Stimulated activated CD4-positive, alpha-beta T cell treated with anti-CD3 and anti-CD28 coated beads, Interleukin-1b, Interleukin-23, amount 100 ng/mL, for 24 hours (primary cell): ENCODE data around the gene DCAF15.

Experiments
- DNase-seq, 4 experiments: peaks; one replicate each; pipeline ENCODE4 v3.0.0-alpha.2; 2020; ENCODE audit warnings: low read depth in 4 of 4, low spot score in 1 of 4

Gene DCAF15

DNA sequence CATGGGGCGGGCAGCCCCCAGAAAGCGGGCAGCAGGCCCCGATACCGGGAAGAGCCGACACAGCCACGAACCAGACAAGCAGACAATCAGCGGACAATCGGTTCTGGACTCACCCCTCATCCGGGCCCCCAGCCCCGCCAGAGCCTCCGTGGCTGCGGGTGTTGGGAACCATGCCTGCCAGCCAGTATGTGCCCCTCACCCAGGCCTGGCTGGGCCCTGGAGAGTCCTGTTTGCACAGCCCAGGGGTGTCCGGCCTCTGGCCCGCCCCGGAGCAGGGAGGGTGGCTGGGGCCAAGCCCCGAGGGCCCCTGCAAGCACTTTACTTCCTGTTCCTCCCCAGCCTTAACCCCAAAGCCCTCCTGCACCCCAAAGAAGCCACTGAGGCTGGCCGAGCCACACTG, 21.9 kb upstream of the DCAF15 start:
- no peak for DNase-seq

DNA sequence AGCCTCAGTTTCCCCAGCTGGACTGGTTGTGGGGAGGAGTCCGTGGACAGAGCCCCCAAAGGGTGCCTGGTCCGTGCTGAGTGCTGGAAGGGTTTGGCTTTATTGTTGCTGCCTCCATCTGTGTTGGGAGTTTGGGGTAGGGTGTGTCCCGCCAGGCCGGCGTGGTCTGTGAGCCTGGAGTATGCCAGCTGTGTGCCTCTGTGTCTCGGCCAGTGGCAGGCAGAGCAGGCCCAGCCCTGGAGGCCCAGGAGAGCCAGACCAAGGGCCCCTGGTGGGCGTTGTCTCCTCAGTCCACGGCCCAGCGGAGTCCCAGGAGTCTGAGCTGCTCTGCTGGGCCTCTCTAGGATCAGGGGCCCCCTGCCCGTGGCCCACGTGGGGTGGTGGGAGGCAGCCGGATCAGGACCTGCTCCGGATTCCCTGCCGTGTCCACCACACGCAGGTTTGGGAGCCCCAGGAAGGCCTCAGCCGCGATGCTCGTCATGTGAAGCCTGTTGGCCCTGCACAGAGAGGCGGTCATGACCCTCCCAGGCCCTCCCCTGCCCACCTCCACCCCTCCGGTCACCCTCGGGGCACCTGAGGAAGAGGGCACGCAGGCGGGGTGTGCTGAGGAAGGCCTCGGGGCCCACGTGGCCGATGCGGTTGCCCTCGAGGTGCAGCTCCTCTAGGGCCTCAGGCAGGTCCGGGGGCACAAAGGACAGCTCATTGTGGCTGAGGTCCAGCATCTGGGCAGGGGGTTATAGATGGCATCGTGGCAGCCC, 20.7 kb upstream of the DCAF15 start:
- no peak for DNase-seq

DNA sequence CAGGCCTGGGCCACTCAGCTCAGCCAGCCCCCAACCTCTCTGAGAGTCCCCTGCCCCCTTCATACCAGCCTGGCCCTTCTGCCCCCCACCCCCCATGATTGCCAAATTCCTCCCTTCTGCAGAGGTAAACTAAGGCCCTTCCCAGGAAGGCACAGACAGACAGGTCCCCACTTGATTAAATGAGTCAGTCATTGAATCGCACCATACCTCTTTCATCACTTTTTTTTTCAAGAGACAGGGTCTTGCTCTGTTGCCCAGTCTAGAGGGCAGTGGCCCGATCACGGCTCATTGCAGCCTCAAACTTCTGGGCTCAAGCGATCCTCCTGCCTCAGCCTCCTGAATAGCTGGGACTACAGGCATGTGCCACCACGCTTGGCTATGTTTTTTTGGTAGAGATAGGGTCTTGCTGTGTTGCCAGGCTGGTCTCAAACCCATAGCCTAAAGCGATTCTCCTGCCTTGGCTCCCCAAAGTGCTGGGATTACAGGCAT, 20.1 kb upstream of the DCAF15 start:
- DNase-seq = no peak

DNA sequence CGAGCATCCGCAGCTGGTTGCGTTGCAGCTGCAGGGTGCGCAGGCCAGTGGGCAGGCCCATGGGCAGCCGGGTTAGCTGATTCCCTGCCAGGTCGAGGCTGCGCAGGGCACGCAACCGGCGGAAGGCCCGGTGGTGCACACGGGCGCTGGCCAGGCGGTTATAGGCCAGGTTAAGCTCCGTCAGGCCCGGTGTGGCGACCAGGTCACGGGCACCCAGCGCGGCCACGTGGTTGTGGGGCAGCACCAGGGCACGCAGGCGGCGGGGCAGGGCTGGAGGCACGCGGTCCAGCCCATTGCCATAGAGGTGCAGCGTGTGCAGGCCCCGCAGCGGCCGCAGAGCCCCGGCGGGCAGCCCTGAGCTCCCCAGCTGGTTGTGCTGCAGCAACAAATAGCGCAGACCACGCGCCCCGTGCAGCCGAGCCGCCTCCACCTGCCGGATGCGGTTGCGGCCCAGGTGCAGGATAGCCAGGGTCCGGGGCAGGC, 19.4 kb upstream of the DCAF15 start:
- DNase-seq = no peak

DNA sequence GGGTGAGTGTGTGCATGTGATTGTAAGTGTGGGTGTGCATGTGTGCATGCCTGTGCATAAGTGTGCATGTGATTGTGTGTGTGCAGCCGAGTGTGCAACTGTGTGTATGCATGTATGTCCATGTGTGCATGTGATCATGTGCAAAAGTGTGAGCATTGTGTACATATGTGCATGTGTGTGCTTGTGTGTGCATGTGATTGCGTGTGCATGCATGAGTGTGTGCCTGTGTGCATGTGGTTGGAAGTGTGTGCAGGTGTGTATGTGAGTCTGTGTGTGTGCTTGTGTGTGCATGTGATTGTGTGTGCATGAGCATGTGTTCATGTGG, 17.6 kb upstream of the DCAF15 start:
- DNase-seq = no peak

DNA sequence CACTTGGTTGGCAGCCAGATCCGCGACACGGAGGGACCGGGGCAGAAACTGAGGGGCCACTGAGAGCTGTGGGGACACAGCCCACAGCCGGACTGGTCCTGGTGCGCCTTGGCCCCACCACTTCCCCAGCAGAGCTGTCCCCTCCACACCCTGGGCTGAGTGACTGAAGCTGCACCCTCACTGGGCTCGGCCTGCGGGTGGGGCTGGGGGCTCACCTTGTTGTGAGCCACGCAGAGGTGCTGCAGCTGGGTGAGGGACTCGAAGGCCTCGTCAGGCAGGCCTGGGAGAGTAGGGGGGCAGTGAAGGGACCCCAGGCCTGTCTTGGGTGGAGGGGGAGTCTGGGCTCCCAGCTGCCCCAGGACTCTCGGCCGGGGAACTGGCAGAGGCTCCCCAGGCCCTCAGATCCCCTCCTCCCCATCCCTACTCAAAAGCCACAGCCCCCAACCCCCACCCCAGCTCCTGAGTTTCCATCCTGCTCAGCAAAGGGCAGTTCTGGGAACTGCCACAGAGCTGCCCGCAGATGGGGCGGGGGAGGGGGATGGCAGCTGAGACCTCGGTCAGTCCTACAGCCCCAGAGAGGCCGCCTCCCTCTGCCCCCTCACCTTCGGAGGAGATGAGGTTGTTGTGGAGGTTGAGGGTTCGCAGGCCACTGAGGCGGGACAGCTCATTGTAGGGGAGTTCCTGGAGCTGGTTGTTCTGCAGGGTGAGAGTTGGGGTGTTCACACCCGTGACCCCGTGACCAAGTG, 16.4 kb upstream of the DCAF15 start:
- no peak for DNase-seq

DNA sequence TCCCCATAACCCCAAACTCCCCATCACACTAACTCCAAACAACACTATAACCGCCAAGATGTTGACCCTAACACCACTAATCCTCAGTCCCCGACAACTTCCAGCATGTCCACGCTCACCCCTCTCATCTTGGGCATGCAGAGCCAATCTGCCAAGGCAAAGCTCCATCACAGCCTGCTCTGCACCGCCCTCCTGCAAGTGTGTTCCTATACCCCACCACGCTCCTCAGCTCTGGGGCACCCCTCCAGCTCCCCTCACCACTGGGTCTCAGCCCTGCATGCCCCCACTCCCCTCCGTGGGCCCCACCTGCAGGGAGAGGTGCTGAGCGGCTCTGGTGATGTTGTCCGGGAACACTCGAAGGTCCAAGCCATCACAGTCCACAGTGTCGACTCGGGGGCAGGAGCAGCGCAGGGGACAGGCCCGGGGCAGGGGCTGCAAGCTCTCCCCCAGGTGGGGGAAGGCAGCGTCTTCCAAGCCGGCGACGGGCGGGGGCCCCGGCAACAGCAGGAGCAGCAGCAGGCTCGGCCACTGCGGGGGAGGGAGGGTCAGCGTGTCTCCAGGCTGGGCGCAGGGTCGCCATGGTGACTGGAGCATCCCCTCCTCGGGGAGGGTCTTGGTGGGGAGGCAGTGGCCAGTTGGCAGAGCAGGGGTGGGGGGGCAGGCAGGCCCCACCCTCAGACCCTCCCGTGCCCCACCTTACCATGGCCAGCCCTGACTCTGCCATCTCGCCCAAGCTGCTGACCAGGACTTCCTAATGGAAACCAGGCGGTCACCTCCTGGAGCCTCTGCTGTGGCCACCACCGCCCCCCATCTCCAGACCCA, 14.6 kb upstream of the DCAF15 start:
- DNase-seq = no peak

DNA sequence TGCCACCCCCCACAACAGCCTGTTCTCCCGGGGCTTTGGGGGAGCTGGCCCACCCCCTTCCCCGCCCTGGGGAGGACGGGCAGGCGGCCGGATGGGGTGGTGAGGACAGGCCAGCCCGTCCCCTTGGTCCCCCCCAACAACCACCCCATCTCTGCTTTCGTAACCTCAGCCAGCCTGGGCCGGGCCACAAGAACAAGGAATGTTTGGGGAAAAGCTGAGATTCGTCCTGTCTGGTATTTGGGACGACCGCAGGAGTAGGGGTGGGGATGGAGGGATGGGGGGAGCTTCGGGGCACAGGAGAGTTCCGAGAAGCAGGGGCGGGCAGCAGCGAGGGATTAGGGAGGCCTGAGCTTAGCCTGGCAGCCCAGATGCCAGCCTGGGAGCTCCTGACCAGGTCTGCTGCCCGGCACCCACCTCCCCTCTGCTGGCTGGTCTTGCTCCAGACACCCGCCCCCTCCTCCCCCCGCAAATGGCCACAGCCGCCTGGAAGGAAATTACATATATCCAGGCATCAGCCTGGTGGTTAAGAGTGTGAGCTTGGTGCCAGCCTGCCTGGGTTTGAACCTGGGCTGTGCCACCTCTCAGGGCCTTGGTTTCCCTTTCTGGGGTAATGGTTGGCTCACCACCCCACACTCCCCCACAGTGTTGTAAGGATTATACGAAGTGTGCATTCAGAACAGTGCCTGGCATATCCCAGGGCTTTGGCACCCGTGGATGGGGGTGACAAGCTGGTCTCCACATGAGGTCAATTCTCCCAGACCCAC, 13.8 kb upstream of the DCAF15 start, which contains the start of gene PODNL1:
Gene PODNL1 (minus strand): TSS at position 117 of the 764 bp plus-strand sequence. CDS start 236 bp downstream, outside the sequence.
- no peak for DNase-seq

DNA sequence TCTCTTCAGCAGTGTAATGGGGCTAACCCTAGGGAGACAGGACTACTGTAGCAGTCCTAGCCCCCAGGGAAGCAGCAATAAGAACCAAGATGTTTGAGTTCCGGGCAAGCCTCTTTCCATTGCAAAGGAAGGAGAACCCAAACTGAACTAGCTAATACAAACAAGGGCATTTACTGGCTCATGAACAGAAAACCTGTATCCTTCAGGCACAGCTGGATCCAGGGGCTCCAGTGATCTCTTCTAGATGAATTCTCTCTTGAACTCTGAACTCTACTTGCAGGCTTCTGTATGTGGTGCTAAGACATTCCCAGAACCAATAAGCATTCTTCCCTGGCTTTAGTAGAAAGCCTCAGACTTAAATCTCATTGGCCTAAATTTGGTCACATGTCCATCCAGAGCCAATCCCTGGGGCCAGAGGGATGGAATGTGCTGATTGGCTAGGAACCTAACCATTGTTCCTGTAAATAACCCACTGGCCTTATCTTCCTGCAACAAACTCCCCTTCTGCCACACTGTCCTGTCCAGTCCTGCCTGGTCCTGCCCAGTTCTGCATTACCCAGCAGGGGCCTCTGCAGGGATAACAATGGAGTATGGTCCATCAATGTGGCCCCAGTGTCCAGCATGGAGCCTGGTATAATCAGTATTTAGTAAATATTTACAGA, 10.2 kb upstream of the DCAF15 start:
- no peak for DNase-seq

DNA sequence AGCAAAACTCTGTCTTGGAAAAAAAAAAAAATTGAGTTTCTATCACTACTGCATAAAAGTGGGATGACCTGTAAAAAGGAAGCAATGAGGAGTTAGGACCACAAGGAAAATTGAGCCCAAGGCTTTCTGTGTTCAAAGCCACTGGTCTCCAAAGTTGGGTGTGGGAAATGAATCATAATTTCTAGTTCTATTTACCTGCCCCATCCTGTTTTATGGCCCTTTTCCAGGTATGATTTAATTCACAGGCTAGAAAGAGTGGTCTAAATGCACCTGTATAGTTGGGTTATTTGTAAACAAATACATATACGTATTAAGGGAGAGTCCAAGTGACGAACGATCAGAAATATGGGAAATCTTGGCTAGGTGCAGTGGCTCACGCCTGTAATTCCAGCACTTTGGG, 5.9 kb upstream of the DCAF15 start:
- DNase-seq = no peak

DNA sequence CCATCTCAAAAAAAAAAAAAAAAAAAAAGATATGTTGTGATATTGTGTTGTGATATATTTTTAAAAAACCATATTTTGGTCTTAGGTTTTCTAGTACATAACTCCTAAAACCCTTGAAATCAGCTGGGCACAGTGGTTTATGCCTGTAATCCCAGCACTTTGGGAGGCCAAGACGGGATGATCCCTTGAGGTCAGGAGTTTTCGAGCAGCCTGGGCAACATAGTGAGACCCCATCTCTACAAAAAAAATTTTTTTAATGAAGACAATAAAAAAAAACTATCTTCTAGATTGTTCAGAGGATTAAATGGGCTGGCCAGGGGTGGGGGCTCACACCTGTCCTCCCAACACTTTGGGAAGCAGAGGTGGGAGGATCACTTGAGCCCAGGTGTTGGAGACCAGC, 1.3 kb upstream of the DCAF15 start:
- no peak for DNase-seq

DNA sequence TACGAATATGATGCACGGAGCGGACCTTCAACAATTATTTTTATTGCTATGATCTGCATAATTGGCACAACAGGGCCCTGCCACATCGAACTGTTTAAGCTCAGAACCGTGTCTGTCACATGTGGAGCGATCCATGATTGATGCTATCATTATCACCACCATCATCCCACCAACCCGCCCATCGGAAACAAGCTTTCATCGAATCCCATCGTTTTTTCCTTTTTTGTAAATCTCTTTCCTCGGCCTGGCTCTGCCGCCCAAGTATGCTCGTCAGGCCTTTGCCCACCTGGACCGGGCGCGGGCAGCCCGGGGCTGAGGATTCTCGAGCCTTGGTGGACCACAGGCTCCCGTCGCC, 533 bp upstream of the DCAF15 start:
- DNase-seq = no peak

DNA sequence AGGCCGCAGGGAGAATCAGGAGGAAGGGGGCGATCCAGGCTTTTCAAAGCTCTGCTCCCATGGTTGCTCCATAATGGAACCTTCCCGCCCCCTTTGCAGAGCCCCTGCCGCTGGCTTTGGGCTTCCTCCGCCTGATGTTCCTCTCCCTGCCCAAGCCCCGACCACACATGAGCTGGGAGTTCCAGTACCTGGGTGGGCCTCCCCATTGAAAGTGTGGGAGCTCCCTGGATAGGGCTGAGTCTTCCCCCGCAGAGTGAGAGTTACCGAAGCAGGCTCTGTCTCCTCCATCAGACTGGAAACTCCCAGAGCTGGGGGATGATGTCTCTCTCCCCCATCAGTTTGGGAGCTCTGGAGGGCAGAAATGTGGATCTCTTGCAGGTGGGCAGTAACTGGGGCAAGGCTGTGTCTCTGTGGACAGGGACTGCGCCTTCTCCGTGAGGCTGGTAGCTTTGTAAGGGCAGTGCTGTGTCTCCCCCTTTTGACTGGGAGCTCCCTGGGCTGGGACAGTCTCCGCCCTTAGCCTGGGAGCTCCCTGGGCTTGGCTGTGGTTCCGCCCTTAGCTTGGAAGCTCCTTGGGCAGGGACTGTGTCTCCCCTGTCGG, 722 bp downstream of the DCAF15 start:
- no peak for DNase-seq

DNA sequence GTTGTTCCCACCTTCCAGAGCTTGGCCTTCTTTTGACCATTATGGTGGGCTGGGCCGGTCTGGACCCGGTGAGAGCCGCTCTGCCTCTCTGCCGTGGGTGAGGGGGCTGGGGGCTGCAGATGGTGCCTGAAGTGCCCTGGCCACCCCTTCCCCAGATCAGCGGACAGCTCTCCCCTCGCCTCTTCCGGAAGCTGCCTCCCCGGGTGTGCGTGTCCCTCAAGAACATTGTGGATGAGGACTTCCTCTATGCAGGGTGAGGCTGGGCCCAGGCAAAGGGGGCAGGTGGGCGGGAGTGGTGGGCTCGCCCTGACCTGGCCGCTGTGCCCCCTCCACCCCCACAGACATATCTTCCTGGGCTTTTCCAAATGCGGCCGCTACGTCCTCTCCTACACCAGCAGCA, 1.9 kb downstream of the DCAF15 start:
- no peak for DNase-seq

DNA sequence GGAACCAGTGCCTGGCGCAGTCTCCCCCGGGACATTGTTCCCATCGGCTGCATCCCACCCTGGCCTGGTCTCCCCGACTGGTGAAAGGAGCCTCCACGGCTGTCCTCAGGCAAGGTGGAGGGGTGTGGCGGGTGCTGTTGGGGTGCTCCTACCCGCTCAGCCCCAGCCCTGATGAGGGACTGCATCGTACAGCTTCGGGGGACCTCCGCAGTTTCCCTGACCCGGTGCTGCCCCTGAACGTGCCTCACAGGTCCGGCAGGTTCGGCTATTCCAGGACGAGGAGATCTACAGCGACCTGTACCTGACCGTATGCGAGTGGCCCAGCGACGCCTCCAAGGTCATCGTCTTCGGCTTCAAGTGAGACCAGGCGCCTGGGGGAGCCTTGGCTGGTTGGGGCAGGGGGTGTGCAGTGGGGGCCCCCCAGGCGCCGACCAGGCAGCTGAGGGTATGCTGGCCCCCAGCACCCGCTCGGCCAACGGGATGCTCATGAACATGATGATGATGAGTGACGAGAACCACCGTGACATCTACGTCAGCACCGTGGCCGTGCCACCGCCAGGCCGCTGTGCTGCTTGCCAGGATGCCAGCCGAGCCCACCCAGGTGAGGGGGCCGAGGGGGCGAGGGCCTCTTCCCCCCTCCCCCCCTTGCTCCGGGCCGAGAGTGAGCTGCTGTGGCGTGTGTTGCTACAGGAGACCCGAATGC, 3.5 kb downstream of the DCAF15 start:
- no peak for DNase-seq

DNA sequence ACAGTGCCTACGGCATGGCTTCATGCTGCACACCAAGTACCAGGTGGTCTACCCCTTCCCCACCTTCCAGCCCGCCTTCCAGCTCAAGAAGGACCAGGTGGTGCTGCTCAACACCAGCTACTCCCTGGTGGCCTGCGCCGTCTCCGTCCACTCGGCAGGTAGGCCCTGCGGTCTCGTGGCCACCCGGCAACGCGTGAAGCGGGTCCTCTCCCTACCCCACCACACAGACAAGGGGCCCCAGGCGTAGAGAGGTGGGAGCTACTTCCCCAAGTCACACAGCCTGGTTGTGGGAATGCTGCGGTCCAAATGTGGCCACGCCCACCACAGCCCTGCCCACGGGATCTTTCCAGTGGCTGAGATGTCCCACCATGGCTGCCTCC, 4.0 kb downstream of the DCAF15 start:
- no peak for DNase-seq

DNA sequence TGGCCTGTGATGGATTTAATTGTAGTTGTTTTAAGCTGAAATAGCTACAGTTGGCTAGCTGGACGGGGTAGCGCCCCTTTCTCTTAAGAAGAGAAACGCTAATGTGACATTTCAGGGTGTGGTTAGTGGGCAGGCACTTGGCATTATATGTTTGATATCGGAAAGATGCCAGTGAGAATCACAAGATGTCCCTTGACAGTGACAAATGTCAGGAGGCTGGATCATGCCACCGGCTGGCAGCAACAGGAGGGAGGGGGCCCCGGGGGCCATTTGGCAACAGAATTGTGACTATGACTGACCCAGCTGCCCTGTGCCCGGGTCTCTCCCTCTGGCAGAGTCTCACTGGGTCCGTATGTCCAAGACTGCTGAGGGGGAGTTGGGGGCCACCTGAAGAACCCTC, 4.7 kb downstream of the DCAF15 start:
- no peak for DNase-seq

DNA sequence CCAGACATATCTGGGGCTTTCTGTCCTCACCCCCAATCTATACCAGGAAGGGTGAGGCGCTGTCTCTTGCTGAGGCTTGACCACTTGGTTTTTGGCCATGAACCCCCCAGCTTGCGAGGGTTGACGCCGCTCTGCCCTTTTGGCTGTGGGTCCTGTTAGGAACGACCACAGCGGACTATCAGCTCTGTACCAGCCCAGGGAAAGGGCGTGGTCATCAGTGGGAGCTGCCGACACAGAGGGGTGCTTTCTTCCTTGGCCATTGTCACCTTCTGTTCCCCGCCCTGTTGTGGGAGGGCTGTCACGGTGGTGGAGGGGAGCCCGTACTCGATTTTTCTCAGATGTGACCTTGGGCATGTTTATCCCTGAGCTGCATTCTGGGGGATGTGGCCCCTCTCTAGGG, 5.7 kb downstream of the DCAF15 start:
- DNase-seq = no peak

DNA sequence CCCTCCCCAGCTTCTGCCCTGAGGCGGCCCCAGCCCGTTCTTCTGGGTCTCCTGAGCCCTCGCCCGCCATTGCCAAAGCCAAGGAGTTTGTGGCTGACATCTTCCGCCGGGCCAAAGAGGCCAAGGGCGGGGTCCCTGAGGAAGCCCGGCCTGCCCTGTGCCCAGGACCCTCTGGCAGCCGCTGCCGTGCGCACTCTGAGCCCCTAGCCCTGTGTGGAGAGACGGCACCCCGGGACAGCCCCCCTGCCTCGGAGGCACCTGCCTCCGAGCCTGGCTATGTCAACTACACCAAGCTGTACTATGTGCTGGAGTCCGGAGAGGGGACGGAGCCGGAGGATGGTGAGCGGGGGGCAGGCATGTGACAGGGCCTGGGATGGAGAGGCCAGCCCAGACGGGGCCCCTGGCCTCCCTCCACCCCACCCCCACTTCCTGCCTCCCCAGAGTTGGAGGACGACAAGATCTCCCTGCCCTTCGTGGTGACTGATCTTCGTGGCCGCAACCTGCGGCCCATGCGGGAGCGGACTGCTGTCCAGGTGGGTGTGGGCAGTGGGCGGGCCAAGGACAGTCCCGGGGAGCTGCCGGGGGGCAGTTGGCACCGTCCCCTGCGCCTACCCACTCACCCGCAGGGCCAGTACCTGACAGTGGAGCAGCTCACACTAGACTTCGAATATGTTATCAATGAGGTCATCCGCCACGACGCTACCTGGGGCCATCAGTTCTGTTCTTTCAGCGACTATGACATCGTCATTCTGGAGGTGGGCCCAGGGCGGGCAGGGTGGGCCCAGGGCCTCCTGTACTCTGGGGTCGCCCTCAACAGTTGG, 7.0 kb downstream of the DCAF15 start:
- DNase-seq = no peak
